ENCODE measurements around the gene ENDOG.
"Not testable (repeated sequence)": the region's sequence is repeated elsewhere in the genome, so short reads cannot be mapped to it uniquely, and the experiment has no call there.

DNA sequence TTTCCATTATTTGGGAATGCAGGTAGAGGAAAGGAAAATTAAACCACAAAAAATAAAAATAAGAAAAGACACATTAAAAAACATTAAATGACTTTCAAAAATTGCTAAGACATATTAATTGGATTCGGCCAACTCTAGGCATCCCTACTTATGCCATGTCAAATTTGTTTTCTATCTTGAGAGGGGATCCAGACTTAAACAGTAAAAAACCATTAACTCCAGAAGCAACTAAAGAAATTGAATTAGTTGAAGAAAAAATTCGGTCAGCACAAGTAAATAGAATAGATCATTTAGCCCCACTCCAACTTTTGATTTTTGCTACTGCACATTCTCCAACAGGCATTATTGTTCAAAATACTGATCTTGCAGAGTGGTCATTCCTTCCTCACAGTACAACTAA, 34.3 kb downstream of the ENDOG start:
- TF ChIP-seq, protein P1, sequence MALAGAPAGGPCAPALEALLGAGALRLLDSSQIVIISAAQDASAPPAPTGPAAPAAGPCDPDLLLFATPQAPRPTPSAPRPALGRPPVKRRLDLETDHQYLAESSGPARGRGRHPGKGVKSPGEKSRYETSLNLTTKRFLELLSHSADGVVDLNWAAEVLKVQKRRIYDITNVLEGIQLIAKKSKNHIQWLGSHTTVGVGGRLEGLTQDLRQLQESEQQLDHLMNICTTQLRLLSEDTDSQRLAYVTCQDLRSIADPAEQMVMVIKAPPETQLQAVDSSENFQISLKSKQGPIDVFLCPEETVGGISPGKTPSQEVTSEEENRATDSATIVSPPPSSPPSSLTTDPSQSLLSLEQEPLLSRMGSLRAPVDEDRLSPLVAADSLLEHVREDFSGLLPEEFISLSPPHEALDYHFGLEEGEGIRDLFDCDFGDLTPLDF (CRISPR knock-in tag; IDR thresholded peaks at IDR 0.05), result not testable (repeated sequence)
- not testable (repeated sequence) for TF ChIP-seq RELA (CRISPR knock-in tag; IDR thresholded peaks at IDR 0.05; ENCODE audit: borderline replicate concordance); ZNF121 (CRISPR knock-in tag; IDR thresholded peaks at IDR 0.05); NR1H2 (CRISPR knock-in tag; IDR thresholded peaks at IDR 0.05); MXD4 (CRISPR knock-in tag; IDR thresholded peaks at IDR 0.05; ENCODE audit: borderline replicate concordance); ELF4 (CRISPR knock-in tag; IDR thresholded peaks at IDR 0.05; ENCODE audit: low read depth); CREB1 (CRISPR knock-in tag; IDR thresholded peaks at IDR 0.05)
- TF ChIP-seq, protein P2, sequence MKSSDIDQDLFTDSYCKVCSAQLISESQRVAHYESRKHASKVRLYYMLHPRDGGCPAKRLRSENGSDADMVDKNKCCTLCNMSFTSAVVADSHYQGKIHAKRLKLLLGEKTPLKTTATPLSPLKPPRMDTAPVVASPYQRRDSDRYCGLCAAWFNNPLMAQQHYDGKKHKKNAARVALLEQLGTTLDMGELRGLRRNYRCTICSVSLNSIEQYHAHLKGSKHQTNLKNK (CRISPR knock-in tag; IDR thresholded peaks at IDR 0.05), result not testable (repeated sequence)
- TF ChIP-seq, protein P3, sequence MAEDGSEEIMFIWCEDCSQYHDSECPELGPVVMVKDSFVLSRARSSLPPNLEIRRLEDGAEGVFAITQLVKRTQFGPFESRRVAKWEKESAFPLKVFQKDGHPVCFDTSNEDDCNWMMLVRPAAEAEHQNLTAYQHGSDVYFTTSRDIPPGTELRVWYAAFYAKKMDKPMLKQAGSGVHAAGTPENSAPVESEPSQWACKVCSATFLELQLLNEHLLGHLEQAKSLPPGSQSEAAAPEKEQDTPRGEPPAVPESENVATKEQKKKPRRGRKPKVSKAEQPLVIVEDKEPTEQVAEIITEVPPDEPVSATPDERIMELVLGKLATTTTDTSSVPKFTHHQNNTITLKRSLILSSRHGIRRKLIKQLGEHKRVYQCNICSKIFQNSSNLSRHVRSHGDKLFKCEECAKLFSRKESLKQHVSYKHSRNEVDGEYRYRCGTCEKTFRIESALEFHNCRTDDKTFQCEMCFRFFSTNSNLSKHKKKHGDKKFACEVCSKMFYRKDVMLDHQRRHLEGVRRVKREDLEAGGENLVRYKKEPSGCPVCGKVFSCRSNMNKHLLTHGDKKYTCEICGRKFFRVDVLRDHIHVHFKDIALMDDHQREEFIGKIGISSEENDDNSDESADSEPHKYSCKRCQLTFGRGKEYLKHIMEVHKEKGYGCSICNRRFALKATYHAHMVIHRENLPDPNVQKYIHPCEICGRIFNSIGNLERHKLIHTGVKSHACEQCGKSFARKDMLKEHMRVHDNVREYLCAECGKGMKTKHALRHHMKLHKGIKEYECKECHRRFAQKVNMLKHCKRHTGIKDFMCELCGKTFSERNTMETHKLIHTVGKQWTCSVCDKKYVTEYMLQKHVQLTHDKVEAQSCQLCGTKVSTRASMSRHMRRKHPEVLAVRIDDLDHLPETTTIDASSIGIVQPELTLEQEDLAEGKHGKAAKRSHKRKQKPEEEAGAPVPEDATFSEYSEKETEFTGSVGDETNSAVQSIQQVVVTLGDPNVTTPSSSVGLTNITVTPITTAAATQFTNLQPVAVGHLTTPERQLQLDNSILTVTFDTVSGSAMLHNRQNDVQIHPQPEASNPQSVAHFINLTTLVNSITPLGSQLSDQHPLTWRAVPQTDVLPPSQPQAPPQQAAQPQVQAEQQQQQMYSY (CRISPR knock-in tag; IDR thresholded peaks at IDR 0.05), result not testable (repeated sequence)
- TF ChIP-seq, protein P4, sequence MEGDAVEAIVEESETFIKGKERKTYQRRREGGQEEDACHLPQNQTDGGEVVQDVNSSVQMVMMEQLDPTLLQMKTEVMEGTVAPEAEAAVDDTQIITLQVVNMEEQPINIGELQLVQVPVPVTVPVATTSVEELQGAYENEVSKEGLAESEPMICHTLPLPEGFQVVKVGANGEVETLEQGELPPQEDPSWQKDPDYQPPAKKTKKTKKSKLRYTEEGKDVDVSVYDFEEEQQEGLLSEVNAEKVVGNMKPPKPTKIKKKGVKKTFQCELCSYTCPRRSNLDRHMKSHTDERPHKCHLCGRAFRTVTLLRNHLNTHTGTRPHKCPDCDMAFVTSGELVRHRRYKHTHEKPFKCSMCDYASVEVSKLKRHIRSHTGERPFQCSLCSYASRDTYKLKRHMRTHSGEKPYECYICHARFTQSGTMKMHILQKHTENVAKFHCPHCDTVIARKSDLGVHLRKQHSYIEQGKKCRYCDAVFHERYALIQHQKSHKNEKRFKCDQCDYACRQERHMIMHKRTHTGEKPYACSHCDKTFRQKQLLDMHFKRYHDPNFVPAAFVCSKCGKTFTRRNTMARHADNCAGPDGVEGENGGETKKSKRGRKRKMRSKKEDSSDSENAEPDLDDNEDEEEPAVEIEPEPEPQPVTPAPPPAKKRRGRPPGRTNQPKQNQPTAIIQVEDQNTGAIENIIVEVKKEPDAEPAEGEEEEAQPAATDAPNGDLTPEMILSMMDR (IDR thresholded peaks at IDR 0.05), result not testable (repeated sequence)
- TF ChIP-seq, protein P5, sequence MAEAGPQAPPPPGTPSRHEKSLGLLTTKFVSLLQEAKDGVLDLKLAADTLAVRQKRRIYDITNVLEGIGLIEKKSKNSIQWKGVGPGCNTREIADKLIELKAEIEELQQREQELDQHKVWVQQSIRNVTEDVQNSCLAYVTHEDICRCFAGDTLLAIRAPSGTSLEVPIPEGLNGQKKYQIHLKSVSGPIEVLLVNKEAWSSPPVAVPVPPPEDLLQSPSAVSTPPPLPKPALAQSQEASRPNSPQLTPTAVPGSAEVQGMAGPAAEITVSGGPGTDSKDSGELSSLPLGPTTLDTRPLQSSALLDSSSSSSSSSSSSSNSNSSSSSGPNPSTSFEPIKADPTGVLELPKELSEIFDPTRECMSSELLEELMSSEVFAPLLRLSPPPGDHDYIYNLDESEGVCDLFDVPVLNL (CRISPR knock-in tag; IDR thresholded peaks at IDR 0.05; ENCODE audit: borderline replicate concordance, low read depth), result not testable (repeated sequence)
- TF ChIP-seq, protein P6, sequence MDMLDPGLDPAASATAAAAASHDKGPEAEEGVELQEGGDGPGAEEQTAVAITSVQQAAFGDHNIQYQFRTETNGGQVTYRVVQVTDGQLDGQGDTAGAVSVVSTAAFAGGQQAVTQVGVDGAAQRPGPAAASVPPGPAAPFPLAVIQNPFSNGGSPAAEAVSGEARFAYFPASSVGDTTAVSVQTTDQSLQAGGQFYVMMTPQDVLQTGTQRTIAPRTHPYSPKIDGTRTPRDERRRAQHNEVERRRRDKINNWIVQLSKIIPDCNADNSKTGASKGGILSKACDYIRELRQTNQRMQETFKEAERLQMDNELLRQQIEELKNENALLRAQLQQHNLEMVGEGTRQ (CRISPR knock-in tag; IDR thresholded peaks at IDR 0.05), result not testable (repeated sequence)

Data from WTC11 (cell line).